GM04504 (cell line): Measurements from ENCODE around the gene OR2T11.
"Not testable (repeated sequence)": the region's sequence is repeated elsewhere in the genome, so short reads cannot be mapped to it uniquely, and the experiment has no call there.

Source experiments
- DNase-seq: peaks from one replicate; pipeline ENCODE4 v3.0.0-alpha.2; 2012; ENCODE audit warnings: low read depth

The OR2T11 gene

GRCh38 chr1:248618878-248619277, 16.0 kb downstream of the OR2T11 start:
- peak; percentile 35 for DNase-seq

GRCh38 chr1:248618119-248618518, 16.8 kb downstream of the OR2T11 start:
- no peak for DNase-seq

- DNase-seq: no peak
Measured at GRCh38 chr1:248613742-248614141, 21.1 kb downstream of the OR2T11 start.

- DNase-seq: no peak
Measured at GRCh38 chr1:248611883-248612414, 22.9 kb downstream of the OR2T11 start.

- no peak for DNase-seq
Measured at GRCh38 chr1:248610301-248610700, 24.6 kb downstream of the OR2T11 start.

GRCh38 chr1:248599396-248599795, 35.5 kb downstream of the OR2T11 start:
- no peak for DNase-seq

GRCh38 chr1:248597589-248597988, 37.3 kb downstream of the OR2T11 start, which contains the start of gene OR2T10:
OR2T10 (minus strand) TSS chr1:248597700; CDS start chr1:248593768, 3,932 bp downstream.
- DNase-seq: no peak

GRCh38 chr1:248596615-248597014, 38.3 kb downstream of the OR2T11 start:
- no peak for DNase-seq

GRCh38 chr1:248593226-248593625, 41.7 kb downstream of the OR2T11 start:
- no peak for DNase-seq

- no peak for DNase-seq
Measured at GRCh38 chr1:248592655-248593054, 42.2 kb downstream of the OR2T11 start.

GRCh38 chr1:248590055-248590454, 44.8 kb downstream of the OR2T11 start:
- DNase-seq: no peak

- no peak for DNase-seq
Measured at GRCh38 chr1:248589334-248589733, 45.6 kb downstream of the OR2T11 start.

GRCh38 chr1:248585266-248585665, 49.6 kb downstream of the OR2T11 start:
- DNase-seq: no peak

GRCh38 chr1:248576260-248576980, 58.5 kb downstream of the OR2T11 start:
- no peak for DNase-seq

GRCh38 chr1:248574657-248575056, 60.2 kb downstream of the OR2T11 start, which contains the start of gene OR2T34:
OR2T34 (minus strand) TSS chr1:248574757; CDS start chr1:248574757, 0 bp downstream.
- not testable (repeated sequence) for DNase-seq

GRCh38 chr1:248573856-248574255, 61.0 kb downstream of the OR2T11 start:
- DNase-seq: not testable (repeated sequence)
